Measurements from ENCODE around the gene KLHL1. TPM values are rescaled to one million over a fixed set of nuclear protein-coding genes. Genes with fewer than 3 reads are reported as not detected.

KLHL1 gene
- total and polyA plus RNA-seq, 2 of the 13 experiments (the other 11 are each of a cell fraction or from before 2014, with no cell fraction given): 0.01 TPM; not detected in 1

GRCh38 chr13:70042193-70042592, 66.1 kb downstream of the KLHL1 start:
- POLR2A ChIA-PET: no interaction called here
- H2AFZ ChIP-seq (ENCODE audit: low read length): no peak overlapping the region
- intact Hi-C loops (cut with micrococcal nuclease; ENCODE audit: unreplicated experiment) (no loop called here), in situ Hi-C loops (cut with HindIII; ENCODE audit: extremely low pct_ligation_motif_present, low pct_unique_long_range_greater_than_20kb) (no loop called here)
- no peak overlapping the region for H3K4me2 ChIP-seq (ENCODE audit: low read depth, low read length)
- ATAC-seq: no peak
- no peak overlapping the region for H3K27ac ChIP-seq (ENCODE audit: extremely low read length, insufficient read depth, low read length)
- 2% methylated on average over 4 of the region's 4 CpGs for WGBS (ENCODE audit: low lambda C conversion rate)
- H3K9me3 ChIP-seq (ENCODE audit: low read length): no peaks in the 10 kb centered on the region
- no peaks in the 10 kb centered on the region for H3K36me3 ChIP-seq (replicated peaks in 1 of 2; ENCODE audit: control insufficient read depth in 1 of 2, insufficient read depth in 2 of 2, low read length in 2 of 2)
- TF ChIP-seq PITX1 (CRISPR knock-in tag; IDR thresholded peaks at IDR 0.05): no peak
- TF ChIP-seq SP4 (CRISPR knock-in tag; IDR thresholded peaks at IDR 0.05): no peak
- TF ChIP-seq TRAFD1 (CRISPR knock-in tag; IDR thresholded peaks at IDR 0.05; ENCODE audit: borderline replicate concordance): no peak
- TF ChIP-seq ZBTB26 (CRISPR knock-in tag; IDR thresholded peaks at IDR 0.05; ENCODE audit: borderline replicate concordance): no peak
- TF ChIP-seq, protein P1, sequence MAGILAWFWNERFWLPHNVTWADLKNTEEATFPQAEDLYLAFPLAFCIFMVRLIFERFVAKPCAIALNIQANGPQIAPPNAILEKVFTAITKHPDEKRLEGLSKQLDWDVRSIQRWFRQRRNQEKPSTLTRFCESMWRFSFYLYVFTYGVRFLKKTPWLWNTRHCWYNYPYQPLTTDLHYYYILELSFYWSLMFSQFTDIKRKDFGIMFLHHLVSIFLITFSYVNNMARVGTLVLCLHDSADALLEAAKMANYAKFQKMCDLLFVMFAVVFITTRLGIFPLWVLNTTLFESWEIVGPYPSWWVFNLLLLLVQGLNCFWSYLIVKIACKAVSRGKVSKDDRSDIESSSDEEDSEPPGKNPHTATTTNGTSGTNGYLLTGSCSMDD (CRISPR knock-in tag; IDR thresholded peaks at IDR 0.05): no peak
- no peak for TF ChIP-seq HNRNPLL (IDR thresholded peaks at IDR 0.05; ENCODE audit: low read depth, low read length, poor library complexity, severe bottlenecking)
- TF ChIP-seq CBX1 (IDR thresholded peaks at IDR 0.05; ENCODE audit: low read depth): no peak
- no peak for TF ChIP-seq GABPA (IDR thresholded peaks at IDR 0.05; ENCODE audit: low read depth, low read length)
- no peak for TF ChIP-seq GABPA (CRISPR knock-in tag; IDR thresholded peaks at IDR 0.05; ENCODE audit: low read depth)
- H4K20me1 ChIP-seq (ENCODE audit: insufficient read depth, low read length): no peaks in the 10 kb centered on the region
- no peaks in the 10 kb centered on the region for H3K4me1 ChIP-seq (ENCODE audit: insufficient read depth, low read length)
- DNase-seq (ENCODE audit: low spot score): no peak
- H3K4me3 ChIP-seq (replicated peaks in 1 of 3; ENCODE audit: insufficient read depth in 1 of 3, low read depth in 2 of 3, low read length in 3 of 3): no peak overlapping the region
- H3K79me2 ChIP-seq (ENCODE audit: insufficient read depth, low read length): no peaks in the 10 kb centered on the region
- CTCF ChIA-PET (ENCODE audit: low intra/inter-chr PET ratio, low total read pairs): no interaction called here
- H3K9ac ChIP-seq (ENCODE audit: insufficient read depth, low read depth, low read length): no peak overlapping the region
- no peak for FAIRE-seq
- H3K27me3 ChIP-seq (ENCODE audit: control insufficient read depth in 1 of 2, insufficient read depth in 2 of 2, low read length in 2 of 2): no peaks in the 10 kb centered on the region
- BruUV-seq (replicated peaks): no TSS peak
